DOHH2 (cell line): Measurements from ENCODE around the gene PCDHGA6.

Source experiments
- EZH2phosphoT487 ChIP-seq: fragments of 200-600 bp; sonication (generic); IDR thresholded peaks from 2 replicates; pipeline ENCODE4 v1.6.1; 2017; ENCODE audit warnings: borderline replicate concordance, mild to moderate bottlenecking, antibody characterized with exemption, low read length, moderate library complexity, mixed read lengths
- TF ChIP-seq, protein P1 (sequence below): fragments of 200-600 bp; sonication (generic); IDR thresholded peaks from one replicate; pipeline ENCODE4 v1.5.1; 2014; ENCODE audit warnings: antibody characterized with exemption, mild to moderate bottlenecking, low read depth, low read length; ENCODE audit not compliant: poor library complexity, severe bottlenecking

DNA sequence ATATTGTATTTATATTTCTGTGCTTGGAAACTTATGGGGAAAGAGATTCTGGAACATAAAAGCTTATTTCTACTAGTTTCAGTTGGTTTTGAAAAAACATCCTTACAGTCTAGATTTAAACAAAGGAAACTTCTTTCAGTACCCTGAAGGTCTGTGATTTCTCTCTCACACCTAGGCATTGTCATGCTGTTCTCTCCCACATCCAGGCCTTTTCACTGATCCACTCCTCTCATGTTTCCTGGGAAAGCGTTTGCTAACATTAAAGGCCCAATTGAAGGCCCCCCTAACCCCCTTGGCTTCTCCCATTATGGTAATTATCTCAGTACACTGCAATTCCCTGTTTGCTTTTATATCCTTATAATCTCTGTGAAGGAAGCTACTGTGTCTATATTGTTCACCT, 30.9 kb upstream of the PCDHGA6 start:
- TF ChIP-seq, protein P1, sequence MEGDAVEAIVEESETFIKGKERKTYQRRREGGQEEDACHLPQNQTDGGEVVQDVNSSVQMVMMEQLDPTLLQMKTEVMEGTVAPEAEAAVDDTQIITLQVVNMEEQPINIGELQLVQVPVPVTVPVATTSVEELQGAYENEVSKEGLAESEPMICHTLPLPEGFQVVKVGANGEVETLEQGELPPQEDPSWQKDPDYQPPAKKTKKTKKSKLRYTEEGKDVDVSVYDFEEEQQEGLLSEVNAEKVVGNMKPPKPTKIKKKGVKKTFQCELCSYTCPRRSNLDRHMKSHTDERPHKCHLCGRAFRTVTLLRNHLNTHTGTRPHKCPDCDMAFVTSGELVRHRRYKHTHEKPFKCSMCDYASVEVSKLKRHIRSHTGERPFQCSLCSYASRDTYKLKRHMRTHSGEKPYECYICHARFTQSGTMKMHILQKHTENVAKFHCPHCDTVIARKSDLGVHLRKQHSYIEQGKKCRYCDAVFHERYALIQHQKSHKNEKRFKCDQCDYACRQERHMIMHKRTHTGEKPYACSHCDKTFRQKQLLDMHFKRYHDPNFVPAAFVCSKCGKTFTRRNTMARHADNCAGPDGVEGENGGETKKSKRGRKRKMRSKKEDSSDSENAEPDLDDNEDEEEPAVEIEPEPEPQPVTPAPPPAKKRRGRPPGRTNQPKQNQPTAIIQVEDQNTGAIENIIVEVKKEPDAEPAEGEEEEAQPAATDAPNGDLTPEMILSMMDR = no peak
- TF ChIP-seq EZH2phosphoT487 = no peak
